ENCODE measurements around the gene BRCC3.

- TF ChIP-seq, protein P1, sequence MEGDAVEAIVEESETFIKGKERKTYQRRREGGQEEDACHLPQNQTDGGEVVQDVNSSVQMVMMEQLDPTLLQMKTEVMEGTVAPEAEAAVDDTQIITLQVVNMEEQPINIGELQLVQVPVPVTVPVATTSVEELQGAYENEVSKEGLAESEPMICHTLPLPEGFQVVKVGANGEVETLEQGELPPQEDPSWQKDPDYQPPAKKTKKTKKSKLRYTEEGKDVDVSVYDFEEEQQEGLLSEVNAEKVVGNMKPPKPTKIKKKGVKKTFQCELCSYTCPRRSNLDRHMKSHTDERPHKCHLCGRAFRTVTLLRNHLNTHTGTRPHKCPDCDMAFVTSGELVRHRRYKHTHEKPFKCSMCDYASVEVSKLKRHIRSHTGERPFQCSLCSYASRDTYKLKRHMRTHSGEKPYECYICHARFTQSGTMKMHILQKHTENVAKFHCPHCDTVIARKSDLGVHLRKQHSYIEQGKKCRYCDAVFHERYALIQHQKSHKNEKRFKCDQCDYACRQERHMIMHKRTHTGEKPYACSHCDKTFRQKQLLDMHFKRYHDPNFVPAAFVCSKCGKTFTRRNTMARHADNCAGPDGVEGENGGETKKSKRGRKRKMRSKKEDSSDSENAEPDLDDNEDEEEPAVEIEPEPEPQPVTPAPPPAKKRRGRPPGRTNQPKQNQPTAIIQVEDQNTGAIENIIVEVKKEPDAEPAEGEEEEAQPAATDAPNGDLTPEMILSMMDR (IDR thresholded peaks at IDR 0.05; ENCODE audit: extremely low read depth in 1 of 2, insufficient read depth in 1 of 2, low read depth in 1 of 2, low read length in 2 of 2) = no peak
- TF ChIP-seq POLR2A (IDR thresholded peaks at IDR 0.05; ENCODE audit: low read depth, low read length) = no peak
- no peak for TF ChIP-seq MAX (IDR thresholded peaks at IDR 0.05; ENCODE audit: insufficient read depth, insufficient read length)
- TF ChIP-seq POLR2AphosphoS5 (IDR thresholded peaks at IDR 0.05; ENCODE audit: insufficient read depth, low read depth, low read length) = no peak
- no peak for TF ChIP-seq EZH2 (IDR thresholded peaks at IDR 0.05; ENCODE audit: borderline replicate concordance, low read depth, low read length, severe bottlenecking)
- no peak for TF ChIP-seq JUN (IDR thresholded peaks at IDR 0.05; ENCODE audit: borderline replicate concordance, insufficient read depth, insufficient read length, low read depth)
- no peak for TF ChIP-seq MYC (IDR thresholded peaks at IDR 0.05; ENCODE audit: low read depth, low read length)
- TF ChIP-seq FOS (IDR thresholded peaks at IDR 0.05; ENCODE audit: borderline replicate concordance, insufficient read depth, low read length) = no peak
- TF ChIP-seq GATA2 (IDR thresholded peaks at IDR 0.05; ENCODE audit: insufficient read depth, insufficient read length, low read depth, low read length) = no peak
These were observed 72.7 kb downstream of the BRCC3 start for GRCh38 chrX:155143959-155144548.

Measured in endothelial cell of umbilical vein (primary cell).